ENCODE results near the gene CHRND.

Gene CHRND

GRCh38 chr2:232525791-232526371 is at the start of gene CHRND:
CHRND (plus strand) TSS chr2:232526160; CDS start chr2:232526216, 56 bp downstream.
- Histone ChIP-seq H3K4me3 (ENCODE audit: low read depth, low read length) (no peak within 1 kb of the TSS), H2AFZ (no peak within 1 kb of the TSS), H3K4me2 (ENCODE audit: low read length) (no peak within 1 kb of the TSS), H3K36me3 (ENCODE audit: control insufficient read depth, insufficient read depth, low read length) (no peaks in the 10 kb centered on the region), H3K9me3 (ENCODE audit: control insufficient read depth, low read length) (no peaks in the 10 kb centered on the region), H3K4me1 (no peaks in the 10 kb centered on the region), H3K27ac (no peak within 1 kb of the TSS), H3K9ac (no peak within 1 kb of the TSS), H3K79me2 (no peaks in the 10 kb centered on the region), H3K27me3 (ENCODE audit: control insufficient read depth, insufficient read depth, low read length) (peaks cover 3% of the 10 kb centered on the region)
- TF ChIP-seq CTCF (IDR thresholded peaks at IDR 0.05) = no peak

GRCh38 chr2:232476791-232477190 is 49.2 kb upstream of the CHRND start:
- no peak overlapping the region for H3K9ac ChIP-seq
- H3K4me2 ChIP-seq (ENCODE audit: low read length) = no peak overlapping the region
- H2AFZ ChIP-seq = no peak overlapping the region
- no peaks in the 10 kb centered on the region for H3K36me3 ChIP-seq (ENCODE audit: control insufficient read depth, insufficient read depth, low read length)
- no peaks in the 10 kb centered on the region for H3K27me3 ChIP-seq (ENCODE audit: control insufficient read depth, insufficient read depth, low read length)
- TF ChIP-seq CTCF (IDR thresholded peaks at IDR 0.05) = no peak
- H3K27ac ChIP-seq = no peak overlapping the region
- H3K4me1 ChIP-seq = no peaks in the 10 kb centered on the region
- H3K79me2 ChIP-seq = no peaks in the 10 kb centered on the region
- no peak overlapping the region for H3K4me3 ChIP-seq (ENCODE audit: low read depth, low read length)
- H3K9me3 ChIP-seq (ENCODE audit: control insufficient read depth, low read length) = no peaks in the 10 kb centered on the region

GRCh38 chr2:232477751-232478510 is 48.0 kb upstream of the CHRND start:
- Histone ChIP-seq H3K27me3 (ENCODE audit: control insufficient read depth, insufficient read depth, low read length) (no peaks in the 10 kb centered on the region), H3K79me2 (no peaks in the 10 kb centered on the region), H3K36me3 (ENCODE audit: control insufficient read depth, insufficient read depth, low read length) (no peaks in the 10 kb centered on the region), H3K4me3 (ENCODE audit: low read depth, low read length) (no peak overlapping the region), H3K4me1 (no peaks in the 10 kb centered on the region), H3K9me3 (ENCODE audit: control insufficient read depth, low read length) (no peaks in the 10 kb centered on the region), H2AFZ (no peak overlapping the region), H3K27ac (no peak overlapping the region), H3K9ac (no peak overlapping the region), H3K4me2 (ENCODE audit: low read length) (no peak overlapping the region)
- TF ChIP-seq CTCF (IDR thresholded peaks at IDR 0.05) = no peak

- H3K4me1 ChIP-seq = no peaks in the 10 kb centered on the region
- H3K79me2 ChIP-seq = no peaks in the 10 kb centered on the region
- H3K27ac ChIP-seq = no peak overlapping the region
- H3K4me3 ChIP-seq (ENCODE audit: low read depth, low read length) = no peak overlapping the region
- H3K9ac ChIP-seq = no peak overlapping the region
- no peak for TF ChIP-seq CTCF (IDR thresholded peaks at IDR 0.05)
- no peaks in the 10 kb centered on the region for H3K9me3 ChIP-seq (ENCODE audit: control insufficient read depth, low read length)
- H3K27me3 ChIP-seq (ENCODE audit: control insufficient read depth, insufficient read depth, low read length) = no peaks in the 10 kb centered on the region
- H3K4me2 ChIP-seq (ENCODE audit: low read length) = no peak overlapping the region
- no peak overlapping the region for H2AFZ ChIP-seq
- H3K36me3 ChIP-seq (ENCODE audit: control insufficient read depth, insufficient read depth, low read length) = no peaks in the 10 kb centered on the region
Observed at GRCh38 chr2:232478571-232479340, 47.2 kb upstream of the CHRND start.

All from parathyroid adenoma (tissue), 2 donors.